ENCODE measurements around the gene SPDL1.

SPDL1 gene

DNA sequence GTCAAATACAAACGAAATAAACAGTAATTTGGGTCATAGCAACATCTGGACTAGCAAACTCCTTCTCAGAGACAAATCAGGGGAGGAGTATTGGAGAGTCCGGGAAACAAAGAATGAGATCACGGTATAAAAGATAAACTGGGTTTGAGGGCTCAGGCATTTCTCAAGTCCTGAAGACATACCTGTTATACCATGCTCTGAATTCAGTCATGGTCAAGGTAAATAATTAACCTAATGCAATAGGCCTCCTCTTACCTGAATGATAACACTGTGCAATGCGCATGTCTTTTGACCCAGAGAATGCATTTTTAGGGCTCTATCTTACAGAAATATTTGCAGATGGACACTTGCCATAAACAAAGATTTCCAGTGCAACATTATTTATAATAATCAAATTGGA lies 31.9 kb upstream of the SPDL1 start:
- H3K27ac ChIP-seq = no peak overlapping the region
- TF ChIP-seq, protein P1, sequence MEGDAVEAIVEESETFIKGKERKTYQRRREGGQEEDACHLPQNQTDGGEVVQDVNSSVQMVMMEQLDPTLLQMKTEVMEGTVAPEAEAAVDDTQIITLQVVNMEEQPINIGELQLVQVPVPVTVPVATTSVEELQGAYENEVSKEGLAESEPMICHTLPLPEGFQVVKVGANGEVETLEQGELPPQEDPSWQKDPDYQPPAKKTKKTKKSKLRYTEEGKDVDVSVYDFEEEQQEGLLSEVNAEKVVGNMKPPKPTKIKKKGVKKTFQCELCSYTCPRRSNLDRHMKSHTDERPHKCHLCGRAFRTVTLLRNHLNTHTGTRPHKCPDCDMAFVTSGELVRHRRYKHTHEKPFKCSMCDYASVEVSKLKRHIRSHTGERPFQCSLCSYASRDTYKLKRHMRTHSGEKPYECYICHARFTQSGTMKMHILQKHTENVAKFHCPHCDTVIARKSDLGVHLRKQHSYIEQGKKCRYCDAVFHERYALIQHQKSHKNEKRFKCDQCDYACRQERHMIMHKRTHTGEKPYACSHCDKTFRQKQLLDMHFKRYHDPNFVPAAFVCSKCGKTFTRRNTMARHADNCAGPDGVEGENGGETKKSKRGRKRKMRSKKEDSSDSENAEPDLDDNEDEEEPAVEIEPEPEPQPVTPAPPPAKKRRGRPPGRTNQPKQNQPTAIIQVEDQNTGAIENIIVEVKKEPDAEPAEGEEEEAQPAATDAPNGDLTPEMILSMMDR (conservative IDR thresholded peaks at IDR 0.05) = no peak
- TF ChIP-seq ZFX (IDR thresholded peaks at IDR 0.05) = no peak

DNA sequence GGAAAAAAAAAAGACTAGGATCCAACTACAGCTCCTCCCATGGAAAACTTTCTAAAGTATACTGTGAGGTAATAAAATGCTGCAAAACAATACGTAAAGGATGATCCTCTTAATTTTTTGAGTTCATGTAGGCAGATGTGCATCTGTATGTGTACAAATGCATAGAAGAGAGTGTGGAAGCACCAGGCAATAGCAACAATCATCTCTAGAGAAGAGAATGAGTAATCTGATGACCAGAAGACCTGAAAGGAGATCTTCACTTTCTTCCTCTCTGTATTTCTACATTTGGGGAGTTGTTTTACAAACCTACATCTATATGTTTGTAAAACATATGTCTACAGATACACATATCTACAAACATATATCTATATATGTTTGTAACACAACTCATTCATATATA lies 29.3 kb upstream of the SPDL1 start:
- TF ChIP-seq, protein P1 (conservative IDR thresholded peaks at IDR 0.05) = no peak
- no peak for TF ChIP-seq ZFX (IDR thresholded peaks at IDR 0.05)
- no peak overlapping the region for H3K27ac ChIP-seq

DNA sequence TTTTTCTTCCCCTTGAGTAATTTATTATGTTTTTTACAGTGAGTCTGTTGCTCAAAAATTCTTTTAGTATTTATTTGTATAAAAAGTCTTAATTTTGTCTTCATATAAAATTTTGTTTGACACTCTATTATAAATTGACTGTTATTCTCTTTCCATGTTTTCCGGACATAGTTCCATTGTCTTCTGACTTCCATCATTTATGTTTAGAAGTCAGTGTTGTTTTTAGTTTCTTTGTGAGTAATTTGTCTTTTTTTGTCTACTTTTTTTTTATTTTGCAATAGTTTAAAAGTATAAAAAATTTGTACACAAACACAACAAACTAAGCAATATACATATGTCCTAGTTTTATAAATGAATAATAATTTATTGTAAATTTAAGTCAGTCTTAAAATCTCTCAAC lies 25.7 kb upstream of the SPDL1 start:
- no peak for TF ChIP-seq ZFX (IDR thresholded peaks at IDR 0.05)
- TF ChIP-seq, protein P1 (conservative IDR thresholded peaks at IDR 0.05) = no peak
- no peak overlapping the region for H3K27ac ChIP-seq

DNA sequence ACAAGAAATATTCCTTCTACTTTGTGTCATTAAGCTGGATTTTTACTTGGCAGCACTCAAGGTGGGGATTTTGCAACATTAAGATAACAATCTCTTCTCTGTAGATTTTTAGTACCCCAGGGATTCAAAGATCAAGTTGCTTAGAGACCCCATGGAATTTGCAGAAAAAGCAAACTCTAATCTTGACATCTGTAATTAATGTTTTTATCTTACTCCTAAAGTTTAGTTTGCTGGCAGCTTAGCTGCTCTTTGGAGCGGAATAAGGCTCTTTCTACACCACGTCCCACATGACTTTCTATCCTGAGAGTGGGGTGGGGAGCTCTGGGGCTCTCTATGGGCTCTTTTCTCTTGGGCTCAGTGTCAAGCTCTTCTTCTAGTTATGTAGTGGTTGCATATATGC lies 21.7 kb upstream of the SPDL1 start:
- no peak overlapping the region for H3K27ac ChIP-seq
- TF ChIP-seq ZFX (IDR thresholded peaks at IDR 0.05) = no peak
- TF ChIP-seq, protein P1 (conservative IDR thresholded peaks at IDR 0.05) = no peak

DNA sequence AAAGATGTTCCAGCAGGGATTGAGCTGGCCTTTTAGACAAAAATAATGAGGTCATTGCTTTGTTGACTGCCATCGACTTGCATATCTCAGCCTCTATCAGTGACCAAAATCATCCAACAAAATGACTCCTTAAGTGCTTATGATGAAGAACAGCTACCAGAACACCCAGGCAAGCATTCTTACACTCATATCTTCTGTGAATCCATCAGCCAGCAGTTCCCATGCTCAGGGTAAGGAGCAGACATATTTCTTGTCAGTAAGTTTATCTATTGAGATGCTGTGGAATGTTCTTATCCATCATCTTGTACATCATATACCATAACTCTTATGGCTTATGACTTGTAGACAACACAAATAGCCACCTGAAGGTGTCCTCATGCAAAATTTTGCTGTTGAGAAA lies 20.2 kb upstream of the SPDL1 start:
- no peak overlapping the region for H3K27ac ChIP-seq
- TF ChIP-seq ZFX (IDR thresholded peaks at IDR 0.05) = no peak
- TF ChIP-seq, protein P1 (conservative IDR thresholded peaks at IDR 0.05) = no peak

DNA sequence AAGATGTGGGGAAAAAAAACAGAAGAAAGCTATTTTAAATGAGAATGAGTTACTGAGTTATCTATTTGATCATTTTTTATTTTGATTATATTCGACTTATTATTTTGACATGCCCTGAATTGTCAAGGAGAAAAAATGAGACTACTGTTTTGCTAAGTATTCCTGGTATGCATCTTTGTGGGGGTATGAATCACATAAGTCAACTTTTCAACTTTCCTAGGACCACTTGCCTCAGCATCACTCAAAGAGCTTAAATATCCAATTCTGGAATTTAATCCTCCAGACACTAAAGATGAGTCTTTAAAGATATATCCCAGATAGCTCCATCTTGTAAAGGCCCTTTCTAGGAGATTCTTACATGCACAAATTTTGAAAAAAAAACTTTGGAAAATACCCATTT lies 17.4 kb upstream of the SPDL1 start:
- H3K27ac ChIP-seq = no peak overlapping the region
- TF ChIP-seq ZFX (IDR thresholded peaks at IDR 0.05) = no peak
- TF ChIP-seq, protein P1 (conservative IDR thresholded peaks at IDR 0.05) = no peak

DNA sequence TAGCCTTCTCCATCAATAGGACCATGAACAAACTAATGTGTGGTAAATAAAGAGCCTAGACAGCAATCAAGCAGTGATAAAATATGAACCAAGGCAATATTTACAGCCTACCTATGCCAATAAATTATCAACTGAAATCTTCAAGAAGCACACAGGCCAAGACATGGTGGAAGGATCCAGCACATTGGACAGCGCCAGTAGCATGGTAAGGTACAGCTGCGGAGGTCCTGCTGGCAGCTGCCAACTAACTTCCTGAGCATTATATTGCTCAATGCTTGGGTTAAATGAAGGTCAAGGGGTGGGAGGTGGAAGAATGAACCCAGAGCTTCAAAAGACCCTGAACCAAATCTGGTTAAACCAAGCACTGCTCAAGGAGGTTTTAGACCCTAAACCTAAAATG lies 16.5 kb upstream of the SPDL1 start:
- TF ChIP-seq, protein P1 (conservative IDR thresholded peaks at IDR 0.05) = no peak
- no peak for TF ChIP-seq ZFX (IDR thresholded peaks at IDR 0.05)
- H3K27ac ChIP-seq = no peak overlapping the region

Measured in C4-2B (cell line).